ENCODE results near the gene HLA-DQA2.

DNA sequence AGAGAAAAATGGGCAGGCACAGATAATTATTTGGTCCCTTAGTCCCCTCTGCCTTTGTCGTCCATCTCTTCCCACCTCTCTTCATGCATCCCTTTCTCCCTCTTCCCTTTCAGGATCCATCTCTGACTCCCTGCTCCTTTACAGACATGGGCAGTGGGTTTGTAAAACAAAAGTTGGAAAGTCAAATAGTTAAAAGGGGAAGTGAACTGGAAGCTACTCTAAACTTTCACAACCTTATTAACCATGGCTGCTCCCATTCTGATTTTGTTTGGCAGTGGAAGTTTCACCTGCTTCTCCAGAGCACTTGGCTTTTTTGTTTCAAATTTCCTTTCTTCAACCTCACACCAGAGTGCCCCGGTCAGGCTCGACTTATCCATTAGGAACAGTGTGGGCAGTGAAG, 1.2 kb downstream of the HLA-DQA2 start:
- TF ChIP-seq CTCF (IDR thresholded peaks at IDR 0.05 in 8 of 11, conservative IDR thresholded peaks at IDR 0.05 in 3 of 11) = no peak
- TF ChIP-seq POLR2AphosphoS5 (IDR thresholded peaks at IDR 0.05) = no peak
- TF ChIP-seq POLR2A (IDR thresholded peaks at IDR 0.05) = no peak
